ENCODE results near the gene ANAPC2.
A peak's percentile ranks its signal among the peaks of the same experiment; 100 is the strongest.

ANAPC2 gene

DNA sequence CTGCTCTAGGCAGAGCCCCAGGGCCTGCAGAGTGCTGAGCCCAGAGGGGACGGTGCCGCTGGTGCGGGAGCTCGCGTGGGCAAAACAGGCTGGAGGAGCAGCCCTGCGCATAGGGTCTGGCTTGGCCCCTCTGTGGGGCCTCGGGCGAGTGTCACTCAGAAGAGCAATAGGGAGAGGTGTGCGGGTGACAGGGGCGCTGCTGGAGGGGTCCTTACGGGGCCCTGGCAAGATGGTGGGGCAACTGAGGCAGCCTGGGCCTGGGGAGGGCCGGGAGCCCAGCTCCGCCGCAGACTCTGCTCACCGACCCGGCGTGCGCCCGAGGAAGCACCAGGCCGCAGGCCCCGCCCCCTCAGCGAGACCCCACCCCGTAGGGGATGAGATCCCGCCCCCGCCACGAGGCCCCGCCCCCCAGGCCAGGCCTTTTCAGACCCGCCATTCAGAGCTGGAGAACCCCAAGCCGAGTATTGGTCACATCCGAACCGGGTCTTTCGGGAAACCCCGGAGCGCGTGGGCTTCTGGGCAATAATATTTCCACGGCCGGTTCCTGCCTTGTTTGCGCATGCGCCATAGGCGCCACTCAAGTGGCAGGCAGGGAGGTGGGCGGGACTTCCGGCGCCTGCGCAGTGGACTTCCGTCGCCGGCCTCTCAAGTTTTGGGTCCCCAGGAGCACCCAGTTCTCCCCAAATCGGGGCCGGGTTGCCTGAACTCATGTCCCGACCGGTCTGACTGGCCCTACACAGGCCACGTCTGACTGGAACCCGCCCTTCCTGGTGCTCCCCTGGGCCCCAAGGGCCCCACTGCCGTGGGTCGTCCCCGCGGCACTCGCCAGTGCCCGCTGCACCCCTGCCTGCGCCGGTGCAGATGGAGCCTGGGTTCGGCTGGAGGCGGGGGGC, 35.0 kb upstream of the ANAPC2 start:
- Histone ChIP-seq H3K36me3 (replicated peaks; ENCODE audit: low read depth, low read length) (no peaks in the 10 kb centered on the region), H3K4me2 (ENCODE audit: low read length) (peak overlapping the region; percentile 93), H3K27ac (ENCODE audit: low read length) (peak overlapping the region; percentile 50), H3K27me3 (ENCODE audit: low read depth, low read length) (no peaks in the 10 kb centered on the region), H3K4me1 (ENCODE audit: low read length) (peaks cover 15% of the 10 kb centered on the region), H3K4me3 (ENCODE audit: low read length) (peak overlapping the region; percentile 93), H3K9me3 (ENCODE audit: insufficient read depth, low read length) (no peaks in the 10 kb centered on the region), H4K20me1 (ENCODE audit: insufficient read depth, low read length) (no peaks in the 10 kb centered on the region), H3K9ac (ENCODE audit: low read length) (peak overlapping the region; percentile 91), H2AFZ (ENCODE audit: low read depth, low read length) (peak overlapping the region; percentile 13; the same call in 1 of the 2 replicates), H3K79me2 (ENCODE audit: low read length) (no peaks in the 10 kb centered on the region)
- no peak for TF ChIP-seq EZH2phosphoT487 (IDR thresholded peaks at IDR 0.05; ENCODE audit: low read depth)
- TF ChIP-seq, protein P1, sequence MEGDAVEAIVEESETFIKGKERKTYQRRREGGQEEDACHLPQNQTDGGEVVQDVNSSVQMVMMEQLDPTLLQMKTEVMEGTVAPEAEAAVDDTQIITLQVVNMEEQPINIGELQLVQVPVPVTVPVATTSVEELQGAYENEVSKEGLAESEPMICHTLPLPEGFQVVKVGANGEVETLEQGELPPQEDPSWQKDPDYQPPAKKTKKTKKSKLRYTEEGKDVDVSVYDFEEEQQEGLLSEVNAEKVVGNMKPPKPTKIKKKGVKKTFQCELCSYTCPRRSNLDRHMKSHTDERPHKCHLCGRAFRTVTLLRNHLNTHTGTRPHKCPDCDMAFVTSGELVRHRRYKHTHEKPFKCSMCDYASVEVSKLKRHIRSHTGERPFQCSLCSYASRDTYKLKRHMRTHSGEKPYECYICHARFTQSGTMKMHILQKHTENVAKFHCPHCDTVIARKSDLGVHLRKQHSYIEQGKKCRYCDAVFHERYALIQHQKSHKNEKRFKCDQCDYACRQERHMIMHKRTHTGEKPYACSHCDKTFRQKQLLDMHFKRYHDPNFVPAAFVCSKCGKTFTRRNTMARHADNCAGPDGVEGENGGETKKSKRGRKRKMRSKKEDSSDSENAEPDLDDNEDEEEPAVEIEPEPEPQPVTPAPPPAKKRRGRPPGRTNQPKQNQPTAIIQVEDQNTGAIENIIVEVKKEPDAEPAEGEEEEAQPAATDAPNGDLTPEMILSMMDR (IDR thresholded peaks at IDR 0.05; ENCODE audit: low read depth, low read length): no peak

DNA sequence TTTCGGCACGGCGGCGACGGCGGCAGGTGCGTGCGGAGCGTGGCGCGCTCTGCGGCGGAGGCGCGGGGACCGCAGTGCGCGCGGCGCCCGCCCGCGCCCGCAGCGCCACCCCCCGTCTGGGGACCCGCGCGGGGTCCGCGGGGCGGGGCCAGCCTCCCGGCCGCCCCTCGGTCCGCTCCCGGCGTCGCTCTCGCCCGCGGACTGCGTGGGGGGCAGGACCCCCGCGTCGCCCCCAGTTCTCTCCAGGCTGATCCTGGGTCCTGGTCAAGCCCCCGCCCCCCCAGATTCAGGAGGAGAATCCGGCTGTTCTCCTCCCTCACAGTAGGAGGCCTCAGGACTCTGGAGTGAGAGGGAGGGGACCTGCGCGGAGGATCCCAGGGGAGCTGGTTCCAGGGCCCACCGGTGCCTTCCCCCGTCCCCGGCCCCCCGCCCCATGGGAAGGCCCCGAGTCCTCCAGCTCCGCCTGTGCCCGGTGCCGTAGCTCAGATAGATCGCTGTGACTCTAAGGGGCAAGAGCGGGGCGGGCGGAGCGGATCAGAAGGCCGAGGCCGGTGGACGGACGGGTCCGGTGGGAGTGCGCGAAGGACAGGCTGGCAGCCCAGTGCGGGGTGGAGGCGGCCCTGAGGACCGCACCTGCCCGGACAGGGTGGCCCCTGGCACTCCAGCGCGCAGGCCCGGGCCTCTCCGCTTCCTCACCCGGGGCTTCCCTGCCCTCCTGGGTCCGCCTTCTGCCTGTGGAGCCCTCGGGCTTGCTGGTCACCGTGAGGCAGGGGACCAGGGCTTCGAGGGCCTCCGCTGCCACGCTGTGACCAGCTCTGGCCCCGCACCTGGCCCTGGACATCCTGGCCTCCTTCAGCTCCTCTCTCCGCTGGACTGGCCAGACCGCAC, 34.1 kb upstream of the ANAPC2 start, which contains the start of gene RNF208:
TSS of gene RNF208 (minus strand) at position 51 of the 888 bp plus-strand sequence. CDS start 1,028 bp downstream, outside the sequence.
- Histone ChIP-seq H3K9me3 (ENCODE audit: insufficient read depth, low read length) (no peaks in the 10 kb centered on the region), H3K36me3 (replicated peaks; ENCODE audit: low read depth, low read length) (no peaks in the 10 kb centered on the region), H2AFZ (ENCODE audit: low read depth, low read length) (no peak within 1 kb of the TSS), H3K27me3 (ENCODE audit: low read depth, low read length) (no peaks in the 10 kb centered on the region), H3K4me2 (ENCODE audit: low read length) (peak within 1 kb of the TSS; percentile 75), H3K4me1 (ENCODE audit: low read length) (peaks cover 12% of the 10 kb centered on the region), H4K20me1 (ENCODE audit: insufficient read depth, low read length) (no peaks in the 10 kb centered on the region), H3K27ac (ENCODE audit: low read length) (peak within 1 kb of the TSS; percentile 14; the same call in 1 of the 2 replicates), H3K4me3 (ENCODE audit: low read length) (peak within 1 kb of the TSS; percentile 93), H3K79me2 (ENCODE audit: low read length) (no peaks in the 10 kb centered on the region), H3K9ac (ENCODE audit: low read length) (peak within 1 kb of the TSS; percentile 62)
- TF ChIP-seq, protein P1 (IDR thresholded peaks at IDR 0.05; ENCODE audit: low read depth, low read length): no peak
- no peak for TF ChIP-seq EZH2phosphoT487 (IDR thresholded peaks at IDR 0.05; ENCODE audit: low read depth)

DNA sequence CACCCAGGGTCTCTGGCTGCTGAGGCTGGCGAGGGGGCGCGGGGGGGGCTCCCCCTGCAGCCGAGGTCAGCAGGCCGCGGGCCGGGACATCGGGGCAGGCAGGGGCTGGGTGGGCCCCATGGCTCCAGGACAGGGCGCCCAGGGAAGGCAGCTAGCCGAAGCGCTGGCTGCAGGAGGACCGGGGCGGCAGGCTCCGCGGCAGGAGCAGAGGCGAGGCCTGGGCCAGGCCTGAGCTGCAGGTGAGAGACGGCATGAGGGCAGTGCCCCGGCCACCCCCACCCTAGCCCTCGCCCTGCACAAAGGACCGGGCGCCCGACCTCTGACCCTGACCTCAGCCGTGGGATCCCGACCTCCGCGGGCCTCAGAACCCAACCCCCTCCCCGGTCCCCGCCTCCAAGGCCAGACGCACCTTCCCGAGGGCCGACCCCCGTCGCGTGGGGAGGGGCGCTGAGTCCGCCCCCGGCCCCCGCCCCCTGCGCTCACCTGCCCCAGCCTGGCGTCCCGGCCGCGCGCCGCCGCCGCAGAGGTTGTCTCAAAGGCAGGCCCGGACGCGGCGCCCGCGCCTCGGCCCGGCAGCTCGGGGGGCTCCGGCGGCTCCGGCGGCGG, 33.2 kb upstream of the ANAPC2 start:
- TF ChIP-seq EZH2phosphoT487 (IDR thresholded peaks at IDR 0.05; ENCODE audit: low read depth): no peak
- TF ChIP-seq, protein P1 (IDR thresholded peaks at IDR 0.05; ENCODE audit: low read depth, low read length): no peak
- Histone ChIP-seq H3K4me2 (ENCODE audit: low read length) (peak overlapping the region; percentile 74), H2AFZ (ENCODE audit: low read depth, low read length) (no peak overlapping the region), H4K20me1 (ENCODE audit: insufficient read depth, low read length) (no peaks in the 10 kb centered on the region), H3K36me3 (replicated peaks; ENCODE audit: low read depth, low read length) (no peaks in the 10 kb centered on the region), H3K4me1 (ENCODE audit: low read length) (peaks cover 10% of the 10 kb centered on the region; the same call in 1 of the 2 replicates), H3K27ac (ENCODE audit: low read length) (no peak overlapping the region), H3K9me3 (ENCODE audit: insufficient read depth, low read length) (no peaks in the 10 kb centered on the region), H3K9ac (ENCODE audit: low read length) (peak overlapping the region; percentile 62), H3K27me3 (ENCODE audit: low read depth, low read length) (no peaks in the 10 kb centered on the region), H3K79me2 (ENCODE audit: low read length) (no peaks in the 10 kb centered on the region), H3K4me3 (ENCODE audit: low read length) (peak overlapping the region; percentile 84)

Measured in OCI-LY3 (cell line).